Heart left ventricle (tissue), 13 donors: ENCODE measurements around the gene ZMAT5.
A peak's percentile ranks its signal among the peaks of the same experiment; 100 is the strongest.

Experiments
- POLR2A ChIP-seq, 2 donors: fragments of 450-650 bp; IDR thresholded peaks; one replicate each; pipeline ENCODE4 v1.6.1; 2017; ENCODE audit warnings: antibody characterized with exemption in 2 of 2, mild to moderate bottlenecking in 2 of 2, moderate library complexity in 2 of 2
- TF ChIP-seq, protein P1 (sequence below), 12 donors: fragments of 200-600 bp; sonication (generic) in 4 of 12; IDR thresholded peaks; one replicate each; pipeline versions ENCODE4 v1.5.0 to v1.8.0; 2018 to 2022; ENCODE audit warnings: antibody characterized with exemption in 12 of 12, mild to moderate bottlenecking in 5 of 12
- donor health status: ischemic (EF 13 %, LVEDD 7.1; RV severe dilation, severe dysfunction).
- donor health status: DM: no; HTN: yes; CAD: no.
- donor health status: DM: no; HTN: no; CAD: no.
- donor health status: ischemic (EF 25% LVEDD 6.9; RV normal size, moderate dysfunction).
- donor health status: ischemic (EF 25% LVEDD 5.7; RV mildly dilated, moderate dysfunction).
- donor health status: ischemic (EF 35%, LVEDD 5.7; RV mildly dilated, moderate dysfunction).
- donor health status: nonischemic (EF 11% LVEDD 7.7; RV severe dilation, severe dysfunction).
- donor health status: DM: yes; HTN: yes; CAD: no.
- donor health status: PGD.
- donor health status: ischemic (EF 29% LVEDD 5.4; RV normal size, mild dysfunction).
- donor health status: nonischemic (EF 23%, LVEDD 6.1; RV moderate dilation, normal function).

DNA sequence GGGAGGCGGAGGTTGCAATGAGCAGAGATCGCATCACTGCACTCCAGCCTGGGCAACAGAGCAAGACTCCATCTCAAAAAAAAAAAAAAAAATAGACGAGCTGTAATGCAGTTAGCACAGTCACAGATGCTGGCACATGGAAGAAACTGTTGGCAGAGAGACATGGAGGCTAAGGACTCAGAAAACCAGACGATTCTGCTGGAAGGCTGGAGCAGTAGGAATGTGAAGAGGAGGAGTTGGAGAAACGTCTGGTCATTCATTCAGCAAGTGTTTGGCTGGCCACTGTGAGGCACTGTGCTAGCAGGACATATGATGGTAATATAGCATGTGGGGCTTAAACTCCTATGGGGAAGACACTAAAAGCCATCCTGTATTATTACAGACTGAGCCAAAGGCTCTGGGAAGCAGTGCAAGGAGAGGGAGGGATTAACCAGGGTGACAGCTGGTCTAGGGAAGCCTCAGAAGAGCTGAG lies 5.4 kb upstream of the ZMAT5 start:
- TF ChIP-seq, protein P1, sequence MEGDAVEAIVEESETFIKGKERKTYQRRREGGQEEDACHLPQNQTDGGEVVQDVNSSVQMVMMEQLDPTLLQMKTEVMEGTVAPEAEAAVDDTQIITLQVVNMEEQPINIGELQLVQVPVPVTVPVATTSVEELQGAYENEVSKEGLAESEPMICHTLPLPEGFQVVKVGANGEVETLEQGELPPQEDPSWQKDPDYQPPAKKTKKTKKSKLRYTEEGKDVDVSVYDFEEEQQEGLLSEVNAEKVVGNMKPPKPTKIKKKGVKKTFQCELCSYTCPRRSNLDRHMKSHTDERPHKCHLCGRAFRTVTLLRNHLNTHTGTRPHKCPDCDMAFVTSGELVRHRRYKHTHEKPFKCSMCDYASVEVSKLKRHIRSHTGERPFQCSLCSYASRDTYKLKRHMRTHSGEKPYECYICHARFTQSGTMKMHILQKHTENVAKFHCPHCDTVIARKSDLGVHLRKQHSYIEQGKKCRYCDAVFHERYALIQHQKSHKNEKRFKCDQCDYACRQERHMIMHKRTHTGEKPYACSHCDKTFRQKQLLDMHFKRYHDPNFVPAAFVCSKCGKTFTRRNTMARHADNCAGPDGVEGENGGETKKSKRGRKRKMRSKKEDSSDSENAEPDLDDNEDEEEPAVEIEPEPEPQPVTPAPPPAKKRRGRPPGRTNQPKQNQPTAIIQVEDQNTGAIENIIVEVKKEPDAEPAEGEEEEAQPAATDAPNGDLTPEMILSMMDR (IDR thresholded peaks at IDR 0.05): peak in 7 of 12 donors; percentile 23 to 44 (median 24)
- TF ChIP-seq POLR2A (IDR thresholded peaks at IDR 0.05): no peak
